ENCODE measurements around the gene ADGRA3. TPM values are rescaled to one million over a fixed set of nuclear protein-coding genes. Genes with fewer than 3 reads are reported as not detected.

Gene ADGRA3
- total RNA-seq, 1 experiment from 2014 or later = 56.5 TPM

DNA sequence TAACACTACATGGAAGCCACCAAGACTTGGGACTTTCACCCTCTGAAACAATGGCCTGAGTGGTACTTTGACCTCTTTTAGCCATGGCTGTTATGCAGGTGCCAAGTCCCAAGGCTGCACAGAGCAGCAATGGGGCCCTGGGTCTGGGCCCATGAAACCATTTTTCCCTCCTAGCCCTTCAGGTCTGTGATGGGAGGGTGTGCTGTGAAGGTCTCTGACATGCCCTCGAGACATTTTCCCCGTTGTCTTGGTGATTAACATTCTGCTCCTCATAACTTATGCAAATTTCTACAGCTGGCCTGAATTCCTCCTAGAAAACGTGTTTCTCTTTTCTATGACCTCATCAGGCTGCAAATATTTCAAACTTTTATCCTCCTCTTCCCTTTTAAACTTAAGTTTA is 30.4 kb upstream of the ADGRA3 start:
- H3T11ph ChIP-seq (ENCODE audit: low read length) = no peak overlapping the region
- Mint-ChIP-seq H3K9me3 (peaks cover 18 to 19% of the 10 kb centered on the region in 2 experiments), H3K4me1 (no peaks in the 10 kb centered on the region), H3K27me3 (ENCODE audit: low read depth) (no peaks in the 10 kb centered on the region; the same call in none of the 2 replicates), H3K27ac (no peak overlapping the region), H3K36me3 (ENCODE audit: insufficient read depth in 1 of 3, low read depth in 3 of 3) (peaks cover 5 to 18% (median 17%) of the 10 kb centered on the region in 3 experiments), H3K4me3 (no peak overlapping the region)
- H2AFZ ChIP-seq (ENCODE audit: low read length) = no peak overlapping the region
- H3K23me2 ChIP-seq (ENCODE audit: insufficient read length, low read depth, low read length, poor library complexity, severe bottlenecking) = no peaks in the 10 kb centered on the region
- H3K56ac ChIP-seq (ENCODE audit: insufficient read length, low read depth, low read length) = no peak overlapping the region
- H3K9me3 ChIP-seq (ENCODE audit: control insufficient read depth, low read depth, low read length) = peaks cover 10% of the 10 kb centered on the region
- no peaks in the 10 kb centered on the region for H3K4me1 ChIP-seq (ENCODE audit: insufficient read depth, low read length)
- H4K5ac ChIP-seq (ENCODE audit: insufficient read length, low read depth, low read length) = no peak overlapping the region
- H2BK5ac ChIP-seq (ENCODE audit: insufficient read length, low read length) = no peak overlapping the region
- no peak overlapping the region for H3K18ac ChIP-seq (ENCODE audit: insufficient read length, low read depth, low read length)
- H4K91ac ChIP-seq (ENCODE audit: insufficient read length, low read depth, low read length) = no peak overlapping the region
- H3K4ac ChIP-seq (ENCODE audit: low read depth, low read length) = no peak overlapping the region
- H3K14ac ChIP-seq (ENCODE audit: insufficient read depth, low read length) = no peak overlapping the region
- H3K27ac ChIP-seq (ENCODE audit: insufficient read length, low read depth, low read length) = no peak overlapping the region
- no peak overlapping the region for H3K23ac ChIP-seq (ENCODE audit: insufficient read length, low read depth, low read length)
- no peak overlapping the region for H2BK120ac ChIP-seq (ENCODE audit: low read depth, low read length, poor library complexity, severe bottlenecking)
- no peak overlapping the region for H2BK15ac ChIP-seq (ENCODE audit: low read depth, low read length)
- H3K79me1 ChIP-seq (ENCODE audit: insufficient read depth, low read depth, low read length, poor library complexity, severe bottlenecking) = no peaks in the 10 kb centered on the region
- no peak overlapping the region for H2BK12ac ChIP-seq (ENCODE audit: insufficient read length, low read depth, low read length)
- no peak overlapping the region for H4K8ac ChIP-seq (replicated peaks; ENCODE audit: insufficient read length, low read depth, low read length)
- no peak overlapping the region for H3K4me2 ChIP-seq (ENCODE audit: insufficient read depth, insufficient read length, low read length)
- no peak for TF ChIP-seq CTCF (conservative IDR thresholded peaks at IDR 0.05)
- H3K79me2 ChIP-seq (ENCODE audit: insufficient read depth, low read length) = no peaks in the 10 kb centered on the region
- no peaks in the 10 kb centered on the region for H3K27me3 ChIP-seq (ENCODE audit: insufficient read depth, low read length)
- no peak overlapping the region for H2BK20ac ChIP-seq (ENCODE audit: low read depth, low read length, poor library complexity, severe bottlenecking)
- H2AK5ac ChIP-seq (ENCODE audit: insufficient read length, low read length) = no peak overlapping the region
- H3K9ac ChIP-seq (ENCODE audit: extremely low read depth, insufficient read length, low read length) = no peak overlapping the region
- no peaks in the 10 kb centered on the region for H4K20me1 ChIP-seq (ENCODE audit: control insufficient read depth, insufficient read depth, insufficient read length)
- no peak for DNase-seq
- no CpG with 5 or more reads among the region's 3 CpGs for WGBS (ENCODE audit: extremely low coverage, insufficient read length, low lambda C conversion rate)

Measured in H9 (cell line).